NCI-H1436 (cell line): ENCODE data around the gene PRUNE2.

Experiments used
- DNase-seq: peaks from one replicate; lab custom pipeline; 2025; lab: John Stamatoyannopoulos, UW

PRUNE2 gene

GRCh38 chr9:76624391-76625048 is 281.4 kb downstream of the PRUNE2 start:
- DNase-seq = no peak

DNA sequence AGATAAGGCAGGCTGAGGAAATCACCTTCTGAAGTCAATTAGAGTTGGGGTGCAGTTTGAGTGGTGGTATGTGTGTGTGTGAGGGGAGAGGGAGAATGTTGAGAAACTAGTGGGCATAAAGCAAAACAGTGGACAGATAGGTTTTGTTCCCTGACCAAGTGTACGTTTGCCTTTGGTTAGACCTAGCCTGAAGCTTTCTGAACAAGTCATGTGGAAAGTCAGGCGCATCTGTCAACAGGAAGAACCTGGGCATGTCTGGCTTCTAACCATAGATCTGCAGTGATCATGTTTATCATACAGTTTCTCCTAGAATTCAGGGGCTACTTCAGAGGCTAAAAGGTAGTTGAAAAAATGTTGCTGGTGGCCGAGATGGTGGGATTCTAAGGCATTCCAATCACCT is 284.9 kb downstream of the PRUNE2 start:
- DNase-seq = no peak

GRCh38 chr9:76620581-76620980 is 285.3 kb downstream of the PRUNE2 start:
- DNase-seq = no peak

DNA sequence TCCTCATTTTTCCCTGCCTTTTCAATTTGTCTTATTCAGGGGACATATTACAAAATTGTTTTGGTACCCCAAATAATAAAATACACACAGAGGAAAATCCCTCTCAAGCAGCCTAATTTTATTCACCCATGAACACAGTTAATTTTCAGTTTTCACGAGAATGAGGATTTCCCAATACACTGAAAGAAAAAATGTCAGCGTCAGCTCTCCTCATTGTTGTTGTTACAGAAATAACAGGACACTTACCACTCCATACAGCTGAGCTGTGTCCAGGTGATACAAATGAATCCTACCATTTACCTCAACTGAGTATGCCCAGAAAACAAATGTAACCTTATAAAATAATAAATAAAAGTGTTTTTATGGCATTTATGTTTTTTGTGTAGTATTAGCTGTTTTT is 286.3 kb downstream of the PRUNE2 start:
- no peak for DNase-seq

GRCh38 chr9:76619197-76619596 is 286.7 kb downstream of the PRUNE2 start:
- no peak for DNase-seq

- DNase-seq = no peak
Measured at GRCh38 chr9:76618762-76619161, 287.2 kb downstream of the PRUNE2 start.

GRCh38 chr9:76617497-76618175 is 288.3 kb downstream of the PRUNE2 start:
- DNase-seq = no peak

DNA sequence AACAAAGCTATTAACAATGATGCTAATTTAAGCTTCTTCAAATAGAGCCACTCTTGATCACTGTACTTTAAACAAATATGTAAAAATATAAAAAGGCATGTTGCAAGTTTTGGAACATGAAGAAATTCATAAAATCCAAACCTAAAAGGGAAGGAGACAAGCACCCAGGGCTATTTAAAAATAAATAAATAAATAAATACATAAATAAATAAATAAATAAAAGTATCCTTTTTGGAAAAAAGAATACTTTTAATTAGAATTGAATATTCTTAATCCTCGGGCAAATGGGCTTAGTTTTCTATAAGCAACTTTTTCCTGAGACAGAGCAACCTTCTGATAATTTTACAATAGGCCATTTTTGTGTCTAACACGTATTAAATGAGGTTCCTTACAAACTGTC is 289.1 kb downstream of the PRUNE2 start:
- no peak for DNase-seq

- no peak for DNase-seq
Measured at GRCh38 chr9:76615177-76615603, 290.7 kb downstream of the PRUNE2 start.

GRCh38 chr9:76613974-76614373 is 291.9 kb downstream of the PRUNE2 start:
- DNase-seq = no peak

GRCh38 chr9:76613150-76613781 is 292.6 kb downstream of the PRUNE2 start:
- DNase-seq = no peak

DNA sequence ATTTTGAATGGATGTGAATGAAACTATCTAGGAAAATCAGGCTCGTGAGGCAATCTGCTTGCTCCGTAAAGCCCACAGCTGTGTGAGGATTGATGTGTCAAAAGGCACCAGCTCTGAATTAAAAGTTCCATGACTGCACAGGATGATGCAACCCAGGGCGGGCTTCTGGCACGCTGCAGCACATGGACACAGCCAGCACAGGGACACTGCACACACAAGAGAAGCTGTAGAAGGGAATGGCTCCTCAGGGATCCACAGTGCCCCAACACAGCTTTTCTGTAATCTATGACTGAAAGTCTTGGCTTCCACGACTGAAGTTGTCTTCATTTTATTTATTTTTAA is 295.9 kb downstream of the PRUNE2 start:
- DNase-seq = no peak

GRCh38 chr9:76609285-76610010 is 296.5 kb downstream of the PRUNE2 start:
- no peak for DNase-seq

DNA sequence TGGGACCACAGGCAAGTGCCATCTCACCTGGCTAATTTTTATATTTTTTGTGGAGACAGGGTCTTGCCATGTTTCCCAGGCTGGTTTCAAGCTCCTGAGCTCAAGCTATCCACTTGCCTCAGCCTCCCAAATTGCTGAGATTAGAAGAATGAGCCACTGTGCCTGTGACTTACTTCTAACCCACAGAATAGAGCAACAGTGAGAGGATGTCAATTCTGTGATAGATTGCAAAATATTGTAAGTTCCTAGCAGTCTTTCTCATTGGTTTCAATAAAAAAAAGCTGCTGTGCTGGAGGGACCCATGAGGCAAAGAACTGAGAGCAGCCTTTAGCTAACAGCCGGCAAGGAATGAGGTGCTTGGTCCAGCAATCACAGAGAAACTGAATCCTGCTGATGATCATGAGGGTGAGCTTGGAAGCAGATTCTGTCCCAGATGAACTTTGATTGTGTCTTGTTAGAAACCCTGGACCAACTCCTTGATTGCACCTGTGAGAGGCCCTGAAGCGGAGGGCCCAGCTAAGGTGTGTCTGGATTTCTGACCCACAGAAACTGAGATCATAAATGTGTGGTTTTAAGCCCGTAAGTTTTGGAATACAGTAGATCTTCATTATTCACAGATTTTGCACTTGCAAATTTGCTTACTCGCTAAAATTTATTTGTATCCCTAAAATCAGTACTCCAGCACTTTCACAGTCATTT is 297.2 kb downstream of the PRUNE2 start:
- no peak for DNase-seq

DNA sequence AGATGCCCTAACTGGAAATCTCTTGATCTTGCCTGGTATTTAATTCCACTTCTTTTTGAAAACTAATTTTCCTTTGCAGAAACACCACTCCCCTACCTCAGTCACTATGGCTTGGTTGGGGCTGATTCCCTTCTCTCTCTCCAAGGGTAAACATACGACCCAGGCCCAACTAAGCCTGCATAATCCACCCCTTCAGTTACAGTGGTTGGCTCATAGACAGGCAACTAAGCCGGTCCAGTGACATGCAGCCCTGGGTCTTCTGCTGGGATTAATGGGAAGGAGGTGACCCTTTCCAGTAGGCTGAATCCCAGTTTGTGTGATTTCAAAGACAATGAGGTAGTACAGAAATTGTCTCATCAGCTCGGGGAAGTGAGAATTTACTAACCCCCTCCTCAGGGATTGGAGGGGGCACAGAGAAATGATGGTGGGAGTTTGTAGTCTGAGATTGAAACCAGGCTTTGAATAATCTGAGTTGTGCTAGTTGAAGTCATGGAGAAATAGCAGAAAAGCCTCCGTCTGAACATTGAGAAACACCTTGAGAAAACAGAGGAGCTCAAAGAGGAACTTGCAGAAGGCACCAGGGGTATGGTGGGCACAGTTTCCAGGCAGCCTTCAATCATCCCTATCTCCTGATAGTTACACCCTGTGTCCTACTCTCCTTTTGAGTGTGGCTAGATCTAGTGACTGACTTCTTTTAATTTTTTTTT is 298.0 kb downstream of the PRUNE2 start:
- DNase-seq = no peak

DNA sequence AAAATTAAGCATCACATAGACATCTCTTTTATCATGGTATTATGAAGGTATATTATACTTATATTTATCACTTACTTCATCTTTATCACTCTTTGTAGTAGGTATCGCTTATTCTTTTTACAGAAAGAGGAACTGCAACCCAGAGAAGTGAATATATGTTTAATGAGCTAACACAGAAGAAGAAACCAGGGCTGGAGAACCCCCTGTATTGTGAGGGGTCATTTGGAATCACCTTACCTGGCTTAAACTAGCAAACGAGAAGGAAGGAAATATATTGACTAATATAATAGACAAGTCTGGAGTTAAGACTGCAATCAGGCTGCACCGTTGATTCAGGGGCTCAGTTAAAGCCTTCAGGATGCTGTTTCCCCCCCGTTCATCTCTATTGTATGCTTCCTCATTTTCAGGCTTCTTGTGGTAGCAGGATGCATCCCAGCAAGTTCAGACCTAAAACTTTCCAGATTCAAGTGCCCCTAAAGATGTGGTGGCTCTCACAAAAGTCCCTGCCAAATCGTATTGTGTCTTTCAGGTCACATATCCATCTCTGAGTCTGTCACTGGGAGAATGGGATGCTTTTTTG is 300.5 kb downstream of the PRUNE2 start:
- no peak for DNase-seq

GRCh38 chr9:76603931-76604570 is 301.9 kb downstream of the PRUNE2 start:
- DNase-seq = no peak

DNA sequence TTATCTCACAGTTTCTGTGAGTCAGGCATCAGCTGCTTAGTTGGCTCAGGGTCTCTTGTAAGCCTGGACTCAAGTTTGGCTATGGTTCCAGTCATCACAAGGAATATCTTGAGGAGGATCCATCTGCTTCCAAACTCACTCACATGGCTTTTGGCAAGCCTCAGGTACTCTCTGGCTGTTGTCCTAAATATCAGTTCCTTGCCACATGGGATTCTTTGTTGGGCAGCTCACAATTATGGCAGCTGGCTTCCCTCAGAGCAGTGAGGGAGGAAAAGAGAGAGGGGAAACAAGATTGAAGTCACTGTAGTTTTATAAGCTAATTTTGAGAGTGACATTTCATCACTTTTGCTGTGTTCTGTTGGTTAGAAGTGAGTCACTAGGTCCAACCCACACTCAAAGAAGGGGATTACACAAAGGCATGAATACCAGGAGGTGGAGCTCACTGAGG is 302.4 kb downstream of the PRUNE2 start:
- DNase-seq = no peak

DNA sequence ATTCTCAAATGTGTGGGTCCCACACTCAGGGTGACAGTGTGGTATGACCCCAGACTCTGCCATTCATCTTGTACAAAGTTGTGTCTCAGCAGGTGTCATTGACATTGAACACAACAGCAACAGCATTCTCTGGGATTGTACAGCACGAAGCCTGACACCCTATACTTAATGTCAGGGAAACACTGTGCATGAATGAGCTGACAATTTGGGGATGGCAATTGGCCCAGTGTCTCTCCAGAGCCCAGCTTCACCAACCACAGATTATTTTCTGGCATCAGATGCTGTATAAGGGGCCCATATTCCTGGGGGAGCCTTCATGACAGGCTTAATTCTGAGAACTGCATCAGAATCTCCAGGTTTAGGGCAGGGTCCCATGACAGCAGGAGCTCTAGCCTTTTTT is 303.7 kb downstream of the PRUNE2 start:
- no peak for DNase-seq

- no peak for DNase-seq
Measured at GRCh38 chr9:76600007-76600615, 305.8 kb downstream of the PRUNE2 start.
